ENCODE measurements around the gene KDM2B. TPM values are rescaled to one million over a fixed set of nuclear protein-coding genes. Genes with fewer than 3 reads are reported as not detected.

Gene KDM2B
- polyA plus RNA-seq, 3 donors = 9.7 to 68.1 (median 9.7) TPM

GRCh38 chr12:121424624-121424975 is 156.2 kb downstream of the KDM2B start:
- DNase-seq = no peak
- intact Hi-C loops (cut with micrococcal nuclease) = loop anchor here in 1 of 2 donors (10.0 kb wide), 1 partner anchor 150 kb away; no protein-coding TSS in a partner anchor
- Histone ChIP-seq H2AFZ (ENCODE audit: insufficient read depth, low read depth, low read length, poor library complexity, severe bottlenecking) (no peak overlapping the region), H3K4me3 (replicated peaks in 1 of 3; ENCODE audit: low read depth in 2 of 3, low read length in 3 of 3) (no peak overlapping the region), H3K27ac (ENCODE audit: low read depth in 1 of 2, low read length in 2 of 2) (peak overlapping the region; percentile 75 to 84), H3K79me2 (ENCODE audit: insufficient read depth, low read length) (peaks cover 47% of the 10 kb centered on the region), H3K36me3 (replicated peaks in 1 of 2; ENCODE audit: control insufficient read depth in 1 of 2, insufficient read depth in 2 of 2, low read length in 2 of 2) (peaks cover 65 to 80% of the 10 kb centered on the region in 2 donors), H4K20me1 (ENCODE audit: insufficient read depth, low read length) (peaks cover 13% of the 10 kb centered on the region), H3K4me2 (replicated peaks; ENCODE audit: extremely low read depth, low read length, poor library complexity, severe bottlenecking) (no peak overlapping the region), H3K9me3 (replicated peaks in 1 of 2; ENCODE audit: control insufficient read depth in 1 of 2, insufficient read depth in 1 of 2, low read length in 2 of 2) (no peaks in the 10 kb centered on the region), H3K9ac (ENCODE audit: insufficient read depth, low read length, poor library complexity, severe bottlenecking) (no peak overlapping the region), H3K4me1 (ENCODE audit: control insufficient read depth in 1 of 2, insufficient read depth in 2 of 2, low read length in 2 of 2) (peaks cover 39 to 47% of the 10 kb centered on the region in 2 donors), H3K27me3 (ENCODE audit: control insufficient read depth in 2 of 2, insufficient read depth in 2 of 2, low read length in 2 of 2) (no peaks in the 10 kb centered on the region)
- Mint-ChIP-seq H3K27me3 (ENCODE audit: low read depth in 3 of 3) (no peaks in the 10 kb centered on the region), H3K27ac (peak overlapping the region; percentile 89 to 97 (median 95)), H3K9me3 (peaks cover 0 to 9% (median 5%) of the 10 kb centered on the region in 7 donors), H3K36me3 (peaks cover 69 to 79% of the 10 kb centered on the region in 2 donors), H3K4me1 (peaks cover 48% of the 10 kb centered on the region), H3K4me3 (no peak overlapping the region)
- no peak for TF ChIP-seq CTCF (IDR thresholded peaks at IDR 0.05)
- WGBS (ENCODE audit: insufficient coverage) = no CpG with 5 or more reads among the region's 1 CpG

- Histone ChIP-seq H3K4me3 (replicated peaks in 1 of 3; ENCODE audit: low read depth in 2 of 3, low read length in 3 of 3) (no peak overlapping the region), H3K27ac (ENCODE audit: low read depth in 1 of 2, low read length in 2 of 2) (peak overlapping the region; percentile 75 to 84), H3K4me1 (ENCODE audit: control insufficient read depth in 1 of 2, insufficient read depth in 2 of 2, low read length in 2 of 2) (peaks cover 39 to 47% of the 10 kb centered on the region in 2 donors), H2AFZ (ENCODE audit: insufficient read depth, low read depth, low read length, poor library complexity, severe bottlenecking) (no peak overlapping the region), H4K20me1 (ENCODE audit: insufficient read depth, low read length) (peaks cover 12% of the 10 kb centered on the region), H3K27me3 (ENCODE audit: control insufficient read depth in 2 of 2, insufficient read depth in 2 of 2, low read length in 2 of 2) (no peaks in the 10 kb centered on the region), H3K36me3 (replicated peaks in 1 of 2; ENCODE audit: control insufficient read depth in 1 of 2, insufficient read depth in 2 of 2, low read length in 2 of 2) (peaks cover 65 to 80% of the 10 kb centered on the region in 2 donors), H3K79me2 (ENCODE audit: insufficient read depth, low read length) (peaks cover 51% of the 10 kb centered on the region), H3K9me3 (replicated peaks in 1 of 2; ENCODE audit: control insufficient read depth in 1 of 2, insufficient read depth in 1 of 2, low read length in 2 of 2) (no peaks in the 10 kb centered on the region), H3K9ac (ENCODE audit: insufficient read depth, low read length, poor library complexity, severe bottlenecking) (no peak overlapping the region), H3K4me2 (replicated peaks; ENCODE audit: extremely low read depth, low read length, poor library complexity, severe bottlenecking) (no peak overlapping the region)
- Mint-ChIP-seq H3K36me3 (peaks cover 68 to 79% of the 10 kb centered on the region in 2 donors), H3K9me3 (peaks cover 0 to 9% (median 5%) of the 10 kb centered on the region in 7 donors), H3K27me3 (ENCODE audit: low read depth in 3 of 3) (no peaks in the 10 kb centered on the region), H3K4me3 (no peak overlapping the region), H3K27ac (peak overlapping the region; percentile 76 to 97 (median 95)), H3K4me1 (peaks cover 48% of the 10 kb centered on the region)
- no peak for TF ChIP-seq CTCF (IDR thresholded peaks at IDR 0.05)
- WGBS (ENCODE audit: insufficient coverage) = 69% methylated on average over 8 of the region's 13 CpGs
- intact Hi-C loops (cut with micrococcal nuclease) = loop anchor here in 1 of 2 donors (10.0 kb wide), 1 partner anchor 149 kb away; no protein-coding TSS in a partner anchor
- peak in 1 of 3 donors; percentile 22 for DNase-seq
Measured at GRCh38 chr12:121423682-121424623, 156.9 kb downstream of the KDM2B start.

Measured in CD14-positive monocyte (primary cell).